Esophagus muscularis mucosa (tissue), 4 donors: ENCODE data around the gene USP48.

Source experiments
- CTCF ChIP-seq, 3 experiments: fragments of 200-600 bp in 2 of 3; fragments of 450-650 bp in 1 of 3; sonication (generic) in 2 of 3; IDR thresholded peaks; one replicate each; pipeline ENCODE4 v1.5.1; 2017 to 2019; ENCODE audit warnings: antibody characterized with exemption in 3 of 3, mild to moderate bottlenecking in 2 of 3, moderate library complexity in 1 of 3
- EP300 ChIP-seq: sonication (generic); formaldehyde crosslinking; IDR thresholded peaks from one replicate; pipeline ENCODE4 v1.6.1; 2017; ENCODE audit warnings: antibody characterized with exemption
- POLR2A ChIP-seq: fragments of 450-650 bp; IDR thresholded peaks from one replicate; pipeline ENCODE4 v1.6.1; 2017; ENCODE audit warnings: antibody characterized with exemption, moderate library complexity, mild to moderate bottlenecking, low read depth
- POLR2AphosphoS5 ChIP-seq, 2 donors: sonication (generic); formaldehyde crosslinking; IDR thresholded peaks; one replicate each; pipeline ENCODE4 v1.6.1; 2017; ENCODE audit warnings: antibody characterized with exemption in 2 of 2

GRCh38 chr1:21663248-21663950, 119.5 kb downstream of the USP48 start:
- TF ChIP-seq CTCF (IDR thresholded peaks at IDR 0.05) = no peak
- TF ChIP-seq POLR2A = no peak
- TF ChIP-seq POLR2AphosphoS5 (IDR thresholded peaks at IDR 0.05) = no peak
- TF ChIP-seq EP300 = no peak
